NCI-H146 (cell line): ENCODE data around the gene IL4R.
"Not testable (repeated sequence)": the region's sequence is repeated elsewhere in the genome, so short reads cannot be mapped to it uniquely, and the experiment has no call there.

Source experiments
- DNase-seq: peaks from one replicate; lab custom pipeline; 2025; lab: John Stamatoyannopoulos, UW

The IL4R gene

GRCh38 chr16:27404163-27404823 is 90.5 kb downstream of the IL4R start:
- DNase-seq: no peak

- DNase-seq: no peak
These were observed 92.0 kb downstream of the IL4R start for GRCh38 chr16:27405546-27406451.

DNA sequence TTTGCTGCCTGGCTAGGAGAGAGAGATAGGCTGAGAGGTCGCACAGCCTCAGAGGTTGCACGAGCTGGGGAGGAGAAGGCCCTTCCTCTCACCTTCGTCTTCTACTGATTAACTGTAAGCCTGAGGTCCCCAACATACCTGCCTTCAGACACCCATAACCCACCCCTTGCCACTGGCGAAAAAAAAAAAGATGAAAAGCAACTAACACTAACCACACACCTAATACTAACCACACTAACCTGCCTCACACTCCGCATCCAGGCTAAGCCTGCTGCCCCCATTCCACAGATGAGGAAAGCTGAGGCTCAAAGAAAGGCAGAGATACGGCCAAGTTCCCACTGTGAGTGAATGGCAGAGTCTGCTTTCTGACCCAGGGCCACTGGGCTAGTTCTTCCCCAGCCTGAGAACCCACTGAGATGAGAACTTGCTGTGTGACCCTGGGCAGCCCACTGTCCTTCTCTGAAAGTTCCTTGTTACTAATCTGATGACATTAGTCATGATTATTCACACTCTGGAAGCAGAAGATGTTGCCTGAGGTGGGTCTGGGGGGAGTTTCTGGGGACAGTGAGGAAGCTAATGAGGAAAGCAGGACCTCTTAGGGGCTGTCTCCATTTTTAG is 92.8 kb downstream of the IL4R start:
- DNase-seq: no peak

DNA sequence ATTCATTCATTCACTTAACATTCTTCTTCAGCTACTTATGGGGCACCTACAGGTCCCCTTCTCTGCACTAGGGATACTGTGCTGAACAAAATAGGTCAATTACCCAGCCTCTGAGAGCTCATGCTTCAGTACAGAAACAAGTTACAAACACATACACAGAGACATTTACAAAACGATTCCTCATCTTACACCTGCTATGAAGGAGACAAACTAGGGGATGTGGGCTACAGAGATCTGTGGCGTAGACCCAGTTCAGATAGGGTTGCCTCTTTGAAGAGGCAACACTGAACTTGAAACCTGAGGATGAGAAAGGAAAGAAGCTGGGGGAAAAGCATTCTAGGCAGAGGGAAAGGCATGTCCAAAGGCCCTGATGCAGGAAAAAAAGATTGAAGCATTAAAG is 93.4 kb downstream of the IL4R start:
- no peak for DNase-seq

- no peak for DNase-seq
These were observed 94.3 kb downstream of the IL4R start for GRCh38 chr16:27408012-27408601.

GRCh38 chr16:27408602-27409031 is 94.8 kb downstream of the IL4R start:
- no peak for DNase-seq

DNA sequence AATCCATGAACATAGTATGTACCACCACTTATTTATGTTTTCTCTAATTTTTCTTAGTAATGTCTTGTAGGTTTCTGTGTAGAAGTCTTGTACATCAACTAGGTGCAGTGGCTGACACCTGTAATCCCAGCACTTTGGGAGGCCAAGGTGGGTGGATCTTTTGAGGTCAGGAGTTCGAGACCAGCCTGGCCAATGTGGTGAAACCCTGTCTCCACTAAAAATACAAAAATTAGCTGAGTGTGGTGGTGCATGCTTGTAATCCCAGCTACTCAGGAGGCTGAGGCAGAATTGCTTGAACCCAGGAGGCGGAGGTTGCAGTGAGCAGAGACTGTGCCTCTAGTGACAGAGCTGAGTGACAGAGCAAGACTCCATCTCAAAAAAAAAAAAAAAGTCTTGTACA is 96.2 kb downstream of the IL4R start:
- DNase-seq: not testable (repeated sequence)

GRCh38 chr16:27410761-27411160 is 97.0 kb downstream of the IL4R start:
- DNase-seq: no peak

DNA sequence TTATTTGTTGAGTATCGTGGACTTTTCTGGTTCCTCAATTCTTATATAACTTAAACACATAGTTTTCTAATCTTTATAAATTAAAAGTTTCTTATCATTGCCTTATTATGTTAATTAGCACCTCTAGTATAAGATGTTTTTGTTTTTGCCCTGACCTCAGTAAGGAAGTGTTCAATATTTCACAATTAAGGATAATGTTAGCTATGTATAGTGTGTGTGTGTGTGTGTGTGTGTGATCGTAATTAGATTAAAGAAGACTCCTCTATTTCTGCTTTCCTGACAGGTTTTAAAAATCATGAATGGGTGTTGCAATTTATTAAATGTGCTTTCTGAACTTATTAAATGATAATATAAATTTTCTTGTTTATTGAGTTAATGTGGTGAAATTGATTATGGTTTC is 100.2 kb downstream of the IL4R start:
- DNase-seq: no peak
